OCI-LY7 (cell line): ENCODE measurements around the gene MESP1. TPM values are rescaled to one million over a fixed set of nuclear protein-coding genes. Genes with fewer than 3 reads are reported as not detected.

ENCODE experiments used
- BruUV-seq: library from RNA; stranded (reverse); fragments of 400-500 nt; replicated peaks from 2 replicates; lab custom pipeline; 2021; lab: Mats Ljungman, UMichigan
- CTCF ChIA-PET: fragments of 300-600 bp; sonication (Branson Sonifier 250); formaldehyde crosslinking; loops from one replicate; lab custom pipeline; 2022; ENCODE audit warnings: antibody characterized with exemption; ENCODE audit not compliant: unreplicated experiment; lab: Charles Lee
- POLR2A ChIA-PET: fragments of 300-600 bp; sonication (Branson Sonifier 250); formaldehyde crosslinking; loops from one replicate; lab custom pipeline; 2022; ENCODE audit warnings: antibody characterized with exemption; lab: Charles Lee
- DNase-seq: peaks from one replicate; pipeline ENCODE4 v3.0.0-alpha.2; 2015; ENCODE audit warnings: low spot score
- H2AFZ ChIP-seq: fragments of 200-600 bp; sonication (generic), shearing (Covaris generic); 2 replicates; pipeline ENCODE4 v1.6.1; 2014; ENCODE audit warnings: mild to moderate bottlenecking, antibody characterized with exemption, low read length, moderate library complexity
- H3K27ac ChIP-seq: fragments of 200-600 bp; sonication (generic); 2 replicates; pipeline ENCODE4 v1.5.1; 2014; ENCODE audit warnings: mixed run types, low read depth, mild to moderate bottlenecking, moderate library complexity, low read length, inconsistent platforms; ENCODE audit not compliant: poor library complexity, severe bottlenecking
- H3K36me3 ChIP-seq: fragments of 200-600 bp; sonication (generic); 2 replicates; pipeline ENCODE4 v1.6.1; 2014; ENCODE audit warnings: mild to moderate bottlenecking, antibody characterized with exemption, low read length, moderate library complexity, mixed read lengths; ENCODE audit not compliant: insufficient read depth
- H3K4me1 ChIP-seq: fragments of 200-600 bp; sonication (generic); 2 replicates; pipeline ENCODE4 v1.5.1; 2014; ENCODE audit warnings: mild to moderate bottlenecking, low read length; ENCODE audit not compliant: insufficient read depth, poor library complexity, severe bottlenecking
- H3K4me2 ChIP-seq: fragments of 200-600 bp; sonication (generic); 2 replicates; pipeline ENCODE4 v1.6.1; 2014; ENCODE audit warnings: mild to moderate bottlenecking, low read length
- H3K4me3 ChIP-seq: fragments of 200-600 bp; sonication (generic); 2 replicates; pipeline ENCODE4 v1.5.1; 2014; ENCODE audit warnings: mild to moderate bottlenecking, low read depth, low read length; ENCODE audit not compliant: poor library complexity, severe bottlenecking
- H3K79me2 ChIP-seq: fragments of 200-600 bp; sonication (generic); 2 replicates; pipeline ENCODE4 v1.6.1; 2016; ENCODE audit warnings: low read depth, mild to moderate bottlenecking, low read length, moderate library complexity, mixed read lengths; ENCODE audit not compliant: insufficient read depth
- H3K9me2 ChIP-seq: fragments of 200-600 bp; sonication (generic); 2 replicates; pipeline ENCODE4 v1.6.1; 2016; ENCODE audit warnings: mild to moderate bottlenecking, low read length, mixed read lengths; ENCODE audit not compliant: insufficient read depth
- H3K9me3 ChIP-seq: fragments of 200-600 bp; sonication (generic); 2 replicates; pipeline ENCODE4 v1.6.1; 2014; ENCODE audit warnings: mild to moderate bottlenecking, mixed run types, low read length, mixed read lengths
- H4K20me1 ChIP-seq: fragments of 200-600 bp; sonication (generic); 2 replicates; pipeline ENCODE4 v1.6.1; 2014; ENCODE audit warnings: mild to moderate bottlenecking, antibody characterized with exemption, low read length, moderate library complexity, mixed read lengths; ENCODE audit not compliant: insufficient read depth
- EZH2phosphoT487 ChIP-seq: fragments of 200-600 bp; sonication (generic); IDR thresholded peaks from 2 replicates; pipeline ENCODE4 v1.6.1; 2018; ENCODE audit warnings: low read depth, borderline replicate concordance, mild to moderate bottlenecking, mixed run types, antibody characterized with exemption, low read length, moderate library complexity, mixed read lengths
- intact Hi-C: fragments of 100-400 bp; cut with micrococcal nuclease; formaldehyde crosslinking; loops from one replicate; pipeline ENCODE4 v1.10.0; 2022; ENCODE audit not compliant: unreplicated experiment
- total RNA-seq, 2 experiments: library from RNA; depleted of rRNA in 1 of 2; stranded (reverse); fragments of >200 nt in 1 of 2; shearing (Covaris generic) in 1 of 2; gene quantifications; 2 replicates each; pipeline ENCODE4 v1.2.3, GENCODE V29; 2014 to 2022
- TF ChIP-seq, protein P1 (sequence below): fragments of 200-600 bp; sonication (generic); conservative IDR thresholded peaks from 2 replicates; pipeline ENCODE4 v1.5.1; 2014; ENCODE audit warnings: mild to moderate bottlenecking, antibody characterized with exemption, low read length, moderate library complexity, mixed read lengths

Gene MESP1
- total RNA-seq, 2 experiments from 2014 or later, result 3.5 TPM; not detected in 1

GRCh38 chr15:89761009-89761831 lies 10.2 kb upstream of the MESP1 start:
- POLR2A ChIA-PET, result interaction anchor here (0.6 to 1.4 kb wide), 5 partner anchors 12 to 565 kb away, joined by 3 to 5 read pairs (median 3); no protein-coding TSS in a partner anchor
- no peak overlapping the region for H3K4me3 ChIP-seq
- no peak for DNase-seq
- H3K27ac ChIP-seq, result no peak overlapping the region
- H3K4me1 ChIP-seq, result no peaks in the 10 kb centered on the region
- H3K4me2 ChIP-seq, result no peak overlapping the region
- CTCF ChIA-PET, result interaction anchor here (0.6 to 1.5 kb wide), 4 partner anchors 18 to 114 kb away, joined by 3 to 5 read pairs (median 4); no protein-coding TSS in a partner anchor
- H3K9me2 ChIP-seq, result no peaks in the 10 kb centered on the region
- H3K36me3 ChIP-seq, result no peaks in the 10 kb centered on the region
- H4K20me1 ChIP-seq, result no peaks in the 10 kb centered on the region
- BruUV-seq, result no TSS peak
- TF ChIP-seq EZH2phosphoT487, result no peak
- TF ChIP-seq, protein P1, sequence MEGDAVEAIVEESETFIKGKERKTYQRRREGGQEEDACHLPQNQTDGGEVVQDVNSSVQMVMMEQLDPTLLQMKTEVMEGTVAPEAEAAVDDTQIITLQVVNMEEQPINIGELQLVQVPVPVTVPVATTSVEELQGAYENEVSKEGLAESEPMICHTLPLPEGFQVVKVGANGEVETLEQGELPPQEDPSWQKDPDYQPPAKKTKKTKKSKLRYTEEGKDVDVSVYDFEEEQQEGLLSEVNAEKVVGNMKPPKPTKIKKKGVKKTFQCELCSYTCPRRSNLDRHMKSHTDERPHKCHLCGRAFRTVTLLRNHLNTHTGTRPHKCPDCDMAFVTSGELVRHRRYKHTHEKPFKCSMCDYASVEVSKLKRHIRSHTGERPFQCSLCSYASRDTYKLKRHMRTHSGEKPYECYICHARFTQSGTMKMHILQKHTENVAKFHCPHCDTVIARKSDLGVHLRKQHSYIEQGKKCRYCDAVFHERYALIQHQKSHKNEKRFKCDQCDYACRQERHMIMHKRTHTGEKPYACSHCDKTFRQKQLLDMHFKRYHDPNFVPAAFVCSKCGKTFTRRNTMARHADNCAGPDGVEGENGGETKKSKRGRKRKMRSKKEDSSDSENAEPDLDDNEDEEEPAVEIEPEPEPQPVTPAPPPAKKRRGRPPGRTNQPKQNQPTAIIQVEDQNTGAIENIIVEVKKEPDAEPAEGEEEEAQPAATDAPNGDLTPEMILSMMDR, result peak; percentile 53
- intact Hi-C loops, result loop anchor here (5.0 kb wide), 1 partner anchor 311 kb away; no protein-coding TSS in a partner anchor
- H2AFZ ChIP-seq, result no peak overlapping the region
- H3K79me2 ChIP-seq, result no peaks in the 10 kb centered on the region
- no peaks in the 10 kb centered on the region for H3K9me3 ChIP-seq

DNA sequence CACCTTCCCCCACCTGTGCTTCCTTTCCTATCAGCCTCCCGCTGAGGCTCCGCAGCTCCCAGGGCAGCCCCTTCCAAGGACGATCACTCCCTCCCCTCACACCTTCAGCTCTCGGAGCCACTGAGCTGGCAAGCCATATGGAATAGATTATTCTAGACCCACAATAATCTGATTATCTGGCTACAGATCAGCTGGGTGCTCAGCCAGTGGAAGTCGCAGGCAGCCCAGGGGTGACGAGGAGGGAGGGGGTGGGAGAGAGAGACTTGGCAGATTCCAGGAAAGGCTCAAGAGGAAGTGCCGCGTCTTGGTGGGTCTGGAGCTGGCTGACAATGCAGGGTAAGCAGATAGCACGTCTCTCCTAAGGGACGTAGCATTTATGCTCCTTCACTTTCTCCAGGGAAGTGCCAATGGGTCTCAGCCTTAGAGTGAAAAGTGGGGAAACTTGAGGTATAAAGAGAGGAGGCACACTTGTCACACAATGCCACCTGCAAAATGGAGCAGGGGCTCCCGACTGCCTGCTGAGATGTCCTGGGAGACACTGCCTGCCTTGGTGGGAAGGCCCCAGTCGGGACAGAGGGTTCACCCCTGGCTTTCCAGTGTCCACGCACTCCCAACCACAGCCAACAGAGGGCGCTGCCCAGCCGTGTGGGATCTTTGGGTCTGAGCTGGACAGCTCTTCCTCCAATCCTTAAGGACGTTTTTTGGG lies 9.4 kb upstream of the MESP1 start:
- no peak overlapping the region for H3K4me3 ChIP-seq
- no peaks in the 10 kb centered on the region for H3K79me2 ChIP-seq
- no peak overlapping the region for H3K4me2 ChIP-seq
- CTCF ChIA-PET, result interaction anchor here (0.6 to 1.5 kb wide), 5 partner anchors 13 to 114 kb away, joined by 3 to 17 read pairs (median 5); no protein-coding TSS in a partner anchor
- DNase-seq, result peak; percentile 64
- BruUV-seq, result no TSS peak
- H3K36me3 ChIP-seq, result no peaks in the 10 kb centered on the region
- no peaks in the 10 kb centered on the region for H3K9me3 ChIP-seq
- no peak overlapping the region for H3K27ac ChIP-seq
- intact Hi-C loops, result loop anchor here (1.0 to 5.0 kb wide), 2 partner anchors 115 to 312 kb away; no protein-coding TSS in a partner anchor
- H2AFZ ChIP-seq, result no peak overlapping the region
- POLR2A ChIA-PET, result interaction anchor here (0.6 to 1.4 kb wide), 3 partner anchors 13 to 564 kb away, joined by 3 read pairs; no protein-coding TSS in a partner anchor
- no peaks in the 10 kb centered on the region for H3K9me2 ChIP-seq
- H3K4me1 ChIP-seq, result no peaks in the 10 kb centered on the region
- TF ChIP-seq, protein P1, result peak; percentile 93
- no peak for TF ChIP-seq EZH2phosphoT487
- H4K20me1 ChIP-seq, result no peaks in the 10 kb centered on the region
